ENCODE data around the gene LCE1E.

LCE1E gene

GRCh38 chr1:152783095-152783494, 3.0 kb upstream of the LCE1E start:
- no peak for TF ChIP-seq CTCF (IDR thresholded peaks at IDR 0.05)

- TF ChIP-seq CTCF (IDR thresholded peaks at IDR 0.05): no peak
These were observed 9.6 kb downstream of the LCE1E start for GRCh38 chr1:152795686-152796085.

DNA sequence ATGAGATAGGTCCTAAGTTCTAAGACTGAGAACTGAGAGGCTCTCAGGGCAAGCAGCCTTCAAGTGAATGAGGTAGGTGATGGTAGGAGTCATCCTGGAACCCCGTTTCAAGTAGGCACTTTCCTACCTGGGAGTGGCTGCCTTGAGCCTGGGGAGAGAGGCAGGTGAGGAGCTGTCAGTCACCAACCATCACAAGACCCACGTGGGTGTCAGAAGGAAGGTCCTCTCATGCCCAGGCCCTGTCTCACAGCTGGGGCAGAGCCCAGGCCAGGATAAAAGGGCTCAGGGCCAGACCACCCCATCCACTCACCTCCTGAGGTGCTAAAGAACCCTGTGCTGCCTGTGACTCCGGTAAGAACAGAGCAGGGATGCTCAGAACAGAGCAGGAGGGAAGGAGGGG, 10.4 kb downstream of the LCE1E start, which contains the start of gene LCE1D:
Gene LCE1D (plus strand): TSS at position 301 of the 400 bp plus-strand sequence. CDS start 1,074 bp downstream, outside the sequence.
- no peak for TF ChIP-seq CTCF (IDR thresholded peaks at IDR 0.05)

GRCh38 chr1:152801333-152801732, 15.3 kb downstream of the LCE1E start:
- no peak for TF ChIP-seq CTCF (IDR thresholded peaks at IDR 0.05)

DNA sequence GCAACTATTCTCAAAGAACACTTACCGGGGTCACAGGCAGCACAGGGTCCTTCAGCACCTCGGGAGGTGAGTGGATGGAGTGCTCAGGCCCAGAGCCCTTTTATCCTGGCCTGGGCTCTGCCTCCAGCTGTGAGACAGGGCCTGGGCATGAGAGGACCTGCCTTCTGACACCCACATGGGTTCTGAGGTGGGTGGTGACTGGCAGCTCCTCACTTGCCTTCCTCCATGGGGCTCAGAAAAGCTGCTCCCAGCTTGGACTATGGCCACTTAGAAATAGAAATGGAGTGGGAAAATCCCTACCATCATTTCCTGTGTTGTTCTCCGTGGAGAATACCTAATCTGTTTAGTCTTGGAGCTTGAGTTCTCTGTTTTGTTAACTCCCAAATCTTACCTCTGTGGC, 20.5 kb downstream of the LCE1E start, which contains the start of gene LCE1C:
Gene LCE1C (minus strand): TSS at position 76 of the 400 bp plus-strand sequence. CDS start 1,173 bp downstream, outside the sequence.
- TF ChIP-seq CTCF (IDR thresholded peaks at IDR 0.05): no peak

- no peak for TF ChIP-seq CTCF (IDR thresholded peaks at IDR 0.05)
These were observed 25.0 kb downstream of the LCE1E start for GRCh38 chr1:152811050-152811449.

DNA sequence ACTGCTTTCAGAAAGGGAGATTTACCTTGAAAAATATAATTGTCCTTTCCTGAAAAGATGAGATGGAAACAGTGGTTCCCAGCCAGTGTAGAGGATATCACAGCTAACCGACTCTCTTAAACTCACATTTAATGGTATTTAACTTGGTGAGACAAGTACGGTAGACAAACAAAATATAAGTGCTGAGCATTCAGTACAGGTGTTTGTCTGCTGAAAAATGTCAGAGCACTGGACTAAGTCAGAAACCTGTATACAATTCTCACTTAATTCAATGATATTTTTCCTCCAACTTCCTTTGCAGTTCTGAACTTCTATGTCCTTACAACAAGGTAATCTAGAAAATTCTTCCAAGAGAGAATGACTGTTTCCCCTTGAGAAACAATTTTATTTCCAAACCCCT, 25.6 kb downstream of the LCE1E start, which contains the start of gene LCE1B:
Gene LCE1B (plus strand): TSS at position 301 of the 400 bp plus-strand sequence. CDS start 476 bp downstream, outside the sequence.
- TF ChIP-seq CTCF (IDR thresholded peaks at IDR 0.05): no peak

GRCh38 chr1:152817309-152817708, 31.3 kb downstream of the LCE1E start:
- TF ChIP-seq CTCF (IDR thresholded peaks at IDR 0.05): no peak
